ENCODE results near the gene GOT2.

DNA sequence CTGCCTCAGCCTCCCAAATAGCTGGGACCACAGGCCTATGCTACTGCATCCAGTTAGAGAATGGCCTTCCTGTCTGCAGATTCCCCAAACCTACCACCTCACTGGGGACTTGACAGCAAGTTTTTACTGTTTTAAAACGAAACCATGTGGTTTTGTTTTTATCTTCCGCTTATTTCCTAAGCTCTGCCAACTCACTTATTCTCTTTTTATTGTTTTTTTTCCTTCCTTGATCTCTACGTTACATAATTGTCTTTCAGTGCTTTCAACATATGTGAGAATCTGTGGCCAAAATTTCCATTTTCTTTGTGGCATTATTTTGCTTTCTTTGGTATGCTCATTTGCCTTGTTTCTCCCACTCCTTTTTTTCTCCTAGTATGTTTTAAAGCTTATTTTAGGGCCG, 35.0 kb downstream of the GOT2 start:
- no peak for TF ChIP-seq POLR2A (IDR thresholded peaks at IDR 0.05)
- TF ChIP-seq, protein P1, sequence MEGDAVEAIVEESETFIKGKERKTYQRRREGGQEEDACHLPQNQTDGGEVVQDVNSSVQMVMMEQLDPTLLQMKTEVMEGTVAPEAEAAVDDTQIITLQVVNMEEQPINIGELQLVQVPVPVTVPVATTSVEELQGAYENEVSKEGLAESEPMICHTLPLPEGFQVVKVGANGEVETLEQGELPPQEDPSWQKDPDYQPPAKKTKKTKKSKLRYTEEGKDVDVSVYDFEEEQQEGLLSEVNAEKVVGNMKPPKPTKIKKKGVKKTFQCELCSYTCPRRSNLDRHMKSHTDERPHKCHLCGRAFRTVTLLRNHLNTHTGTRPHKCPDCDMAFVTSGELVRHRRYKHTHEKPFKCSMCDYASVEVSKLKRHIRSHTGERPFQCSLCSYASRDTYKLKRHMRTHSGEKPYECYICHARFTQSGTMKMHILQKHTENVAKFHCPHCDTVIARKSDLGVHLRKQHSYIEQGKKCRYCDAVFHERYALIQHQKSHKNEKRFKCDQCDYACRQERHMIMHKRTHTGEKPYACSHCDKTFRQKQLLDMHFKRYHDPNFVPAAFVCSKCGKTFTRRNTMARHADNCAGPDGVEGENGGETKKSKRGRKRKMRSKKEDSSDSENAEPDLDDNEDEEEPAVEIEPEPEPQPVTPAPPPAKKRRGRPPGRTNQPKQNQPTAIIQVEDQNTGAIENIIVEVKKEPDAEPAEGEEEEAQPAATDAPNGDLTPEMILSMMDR (IDR thresholded peaks at IDR 0.05) = no peak

Data from vagina (tissue), 2 donors.